GM10248 (cell line): ENCODE measurements around the gene MAP2K3.
"Not testable (repeated sequence)": the region's sequence is repeated elsewhere in the genome, so short reads cannot be mapped to it uniquely, and the experiment has no call there.

Source experiments
- CTCF ChIA-PET: fragments of 300-600 bp; sonication (Branson Sonifier 250); formaldehyde crosslinking; extraction: SDS; loops from one replicate; lab custom pipeline; 2021; ENCODE audit warnings: antibody characterized with exemption; lab: Yijun Ruan, JAX
- POLR2A ChIA-PET: fragments of 350-650 bp; sonication (Branson Sonifier 250); formaldehyde crosslinking; extraction: SDS; loops from one replicate; lab custom pipeline; 2020; ENCODE audit warnings: antibody characterized with exemption; lab: Yijun Ruan, JAX
- DNase-seq: peaks from one replicate; pipeline ENCODE4 v3.0.0; 2012; ENCODE audit errors: extremely low spot score
- CTCF ChIP-seq: IDR thresholded peaks from 2 replicates; pipeline ENCODE4 v1.5.1; 2012; ENCODE audit warnings: mild to moderate bottlenecking, low read depth; ENCODE audit errors: extremely low read depth, missing control alignments, control extremely low read depth

Gene MAP2K3

GRCh38 chr17:21345236-21345635 lies 60.7 kb downstream of the MAP2K3 start:
- no peak for TF ChIP-seq CTCF
- ChIA-PET POLR2A (no interaction called here), CTCF (no interaction called here)
- no peak for DNase-seq

- CTCF ChIA-PET, DNase-seq, POLR2A ChIA-PET: not testable (repeated sequence)
Measured at GRCh38 chr17:21346107-21346506, 61.6 kb downstream of the MAP2K3 start.

GRCh38 chr17:21346651-21347250 lies 62.2 kb downstream of the MAP2K3 start:
- POLR2A ChIA-PET, CTCF ChIA-PET, DNase-seq: not testable (repeated sequence)

GRCh38 chr17:21347660-21348059 lies 63.1 kb downstream of the MAP2K3 start:
- CTCF ChIA-PET, POLR2A ChIA-PET, DNase-seq: not testable (repeated sequence)

GRCh38 chr17:21348081-21348925 lies 63.8 kb downstream of the MAP2K3 start:
- DNase-seq, POLR2A ChIA-PET, CTCF ChIA-PET: not testable (repeated sequence)

- CTCF ChIA-PET, DNase-seq, POLR2A ChIA-PET: not testable (repeated sequence)
Measured at GRCh38 chr17:21348926-21349261, 64.4 kb downstream of the MAP2K3 start.

GRCh38 chr17:21349358-21350050 lies 65.0 kb downstream of the MAP2K3 start:
- POLR2A ChIA-PET, CTCF ChIA-PET, DNase-seq: not testable (repeated sequence)

- POLR2A ChIA-PET, CTCF ChIA-PET, DNase-seq: not testable (repeated sequence)
Measured at GRCh38 chr17:21350495-21350894, 66.0 kb downstream of the MAP2K3 start.

GRCh38 chr17:21351366-21352065 lies 67.0 kb downstream of the MAP2K3 start:
- TF ChIP-seq CTCF, result no peak
- POLR2A ChIA-PET, result no interaction called here
- CTCF ChIA-PET, result no interaction called here
- no peak for DNase-seq

- no peak for DNase-seq
- TF ChIP-seq CTCF, result no peak
- ChIA-PET CTCF (no interaction called here), POLR2A (no interaction called here)
Measured at GRCh38 chr17:21352221-21352980, 67.9 kb downstream of the MAP2K3 start.
